Measurements from ENCODE around the gene GLG1. TPM values are rescaled to one million over a fixed set of nuclear protein-coding genes. Genes with fewer than 3 reads are reported as not detected.

GLG1 gene
- total RNA-seq, 1 donor from 2014 or later: 153 TPM

- DNase-seq (ENCODE audit: low read depth): no peak
- H3K9me3 ChIP-seq (ENCODE audit: insufficient read depth, low read depth, low read length): no peaks in the 10 kb centered on the region
- no peak overlapping the region for H3K27ac Mint-ChIP-seq (ENCODE audit: unreplicated experiment)
These were observed 10.4 kb upstream of the GLG1 start for GRCh38 chr16:74617206-74617788.

DNA sequence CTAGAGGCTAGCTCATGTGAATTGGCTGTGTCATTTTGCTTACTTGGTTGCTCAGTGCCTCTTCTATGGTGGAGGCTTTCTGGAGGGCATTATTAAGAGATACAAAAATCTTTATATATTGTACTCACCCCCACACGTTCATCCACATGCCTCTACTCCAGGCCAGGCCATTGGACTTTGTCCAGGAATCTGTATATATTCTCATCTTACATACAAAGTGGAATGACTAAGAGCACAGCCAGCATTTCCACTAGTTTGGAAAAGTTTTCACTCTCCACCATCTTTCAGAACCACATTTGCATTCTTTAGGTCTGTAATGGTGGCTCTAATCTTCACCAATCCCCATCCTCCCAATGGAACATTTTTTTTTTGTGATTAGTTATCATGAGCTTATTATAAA lies 4.8 kb upstream of the GLG1 start:
- no peak overlapping the region for H3K27ac Mint-ChIP-seq (ENCODE audit: unreplicated experiment)
- Histone ChIP-seq H3K4me3 (ENCODE audit: insufficient read depth, low read depth, low read length) (no peak overlapping the region), H3K36me3 (ENCODE audit: insufficient read depth, low read length) (no peaks in the 10 kb centered on the region), H3K4me2 (ENCODE audit: low read length) (no peak overlapping the region), H3K27me3 (ENCODE audit: insufficient read depth, low read length) (no peaks in the 10 kb centered on the region), H3K9me3 (ENCODE audit: insufficient read depth, low read depth, low read length) (no peaks in the 10 kb centered on the region), H3K9ac (ENCODE audit: low read length) (no peak overlapping the region), H3K27ac (ENCODE audit: low read depth, low read length) (no peak overlapping the region), H4K20me1 (ENCODE audit: insufficient read depth, low read length) (no peaks in the 10 kb centered on the region), H2AFZ (ENCODE audit: low read depth, low read length) (no peak overlapping the region), H3K79me2 (ENCODE audit: insufficient read depth, low read length) (peaks cover 2% of the 10 kb centered on the region), H3K4me1 (ENCODE audit: insufficient read depth, low read length) (peaks cover 9% of the 10 kb centered on the region)
- H3K9me3 Mint-ChIP-seq (ENCODE audit: unreplicated experiment): no peaks in the 10 kb centered on the region
- FAIRE-seq (no peak), DNase-seq (ENCODE audit: low read depth) (peak; percentile 53)
- peaks cover 9% of the 10 kb centered on the region for H3K36me3 Mint-ChIP-seq (ENCODE audit: low read depth, unreplicated experiment)
- H3K4me3 Mint-ChIP-seq (ENCODE audit: unreplicated experiment): no peak overlapping the region
- H3K4me1 Mint-ChIP-seq (ENCODE audit: low read depth, unreplicated experiment): peaks cover 10% of the 10 kb centered on the region
- H3K27me3 Mint-ChIP-seq (ENCODE audit: low read depth, unreplicated experiment): no peaks in the 10 kb centered on the region
- no peak for TF ChIP-seq EZH2 (IDR thresholded peaks at IDR 0.05; ENCODE audit: insufficient read depth, low read length)
- TF ChIP-seq CTCF (IDR thresholded peaks at IDR 0.05; ENCODE audit: insufficient read depth, low read depth, low read length): no peak

More at GRCh38 chr16:74617206-74617788, 10.4 kb upstream of the GLG1 start:
- Mint-ChIP-seq H3K4me3 (ENCODE audit: unreplicated experiment) (no peak overlapping the region), H3K4me1 (ENCODE audit: low read depth, unreplicated experiment) (peaks cover 8% of the 10 kb centered on the region), H3K27me3 (ENCODE audit: low read depth, unreplicated experiment) (no peaks in the 10 kb centered on the region), H3K9me3 (ENCODE audit: unreplicated experiment) (peaks cover 3% of the 10 kb centered on the region), H3K36me3 (ENCODE audit: low read depth, unreplicated experiment) (peaks cover 10% of the 10 kb centered on the region)
- TF ChIP-seq EZH2 (IDR thresholded peaks at IDR 0.05; ENCODE audit: insufficient read depth, low read length): no peak
- no peak for TF ChIP-seq CTCF (IDR thresholded peaks at IDR 0.05; ENCODE audit: insufficient read depth, low read depth, low read length)
- H3K4me1 ChIP-seq (ENCODE audit: insufficient read depth, low read length): no peaks in the 10 kb centered on the region
- no peaks in the 10 kb centered on the region for H3K79me2 ChIP-seq (ENCODE audit: insufficient read depth, low read length)
- no peak overlapping the region for H3K9ac ChIP-seq (ENCODE audit: low read length)
- no peak for FAIRE-seq
- H3K27me3 ChIP-seq (ENCODE audit: insufficient read depth, low read length): no peaks in the 10 kb centered on the region
- H2AFZ ChIP-seq (ENCODE audit: low read depth, low read length): no peak overlapping the region
- peaks cover 10% of the 10 kb centered on the region for H3K36me3 ChIP-seq (ENCODE audit: insufficient read depth, low read length)
- H3K4me3 ChIP-seq (ENCODE audit: insufficient read depth, low read depth, low read length): no peak overlapping the region
- no peak overlapping the region for H3K4me2 ChIP-seq (ENCODE audit: low read length)
- H3K27ac ChIP-seq (ENCODE audit: low read depth, low read length): no peak overlapping the region
- no peaks in the 10 kb centered on the region for H4K20me1 ChIP-seq (ENCODE audit: insufficient read depth, low read length)

- H3K27ac ChIP-seq (ENCODE audit: low read depth, low read length): no peak overlapping the region
- Mint-ChIP-seq H3K4me1 (ENCODE audit: low read depth, unreplicated experiment) (peaks cover 14% of the 10 kb centered on the region), H3K27ac (ENCODE audit: unreplicated experiment) (no peak overlapping the region), H3K36me3 (ENCODE audit: low read depth, unreplicated experiment) (peaks cover 1% of the 10 kb centered on the region), H3K27me3 (ENCODE audit: low read depth, unreplicated experiment) (no peaks in the 10 kb centered on the region), H3K9me3 (ENCODE audit: unreplicated experiment) (no peaks in the 10 kb centered on the region), H3K4me3 (ENCODE audit: unreplicated experiment) (no peak overlapping the region)
- no peaks in the 10 kb centered on the region for H3K27me3 ChIP-seq (ENCODE audit: insufficient read depth, low read length)
- H3K36me3 ChIP-seq (ENCODE audit: insufficient read depth, low read length): no peaks in the 10 kb centered on the region
- peaks cover 16% of the 10 kb centered on the region for H3K4me1 ChIP-seq (ENCODE audit: insufficient read depth, low read length)
- H3K9ac ChIP-seq (ENCODE audit: low read length): no peak overlapping the region
- DNase-seq (ENCODE audit: low read depth) (no peak), FAIRE-seq (no peak)
- H4K20me1 ChIP-seq (ENCODE audit: insufficient read depth, low read length): peaks cover 24% of the 10 kb centered on the region
- H3K9me3 ChIP-seq (ENCODE audit: insufficient read depth, low read depth, low read length): no peaks in the 10 kb centered on the region
- H3K4me3 ChIP-seq (ENCODE audit: insufficient read depth, low read depth, low read length): no peak overlapping the region
- H3K79me2 ChIP-seq (ENCODE audit: insufficient read depth, low read length): peaks cover 29% of the 10 kb centered on the region
- TF ChIP-seq CTCF (IDR thresholded peaks at IDR 0.05; ENCODE audit: insufficient read depth, low read depth, low read length) (no peak), EZH2 (IDR thresholded peaks at IDR 0.05; ENCODE audit: insufficient read depth, low read length) (no peak)
- no peak overlapping the region for H2AFZ ChIP-seq (ENCODE audit: low read depth, low read length)
- no peak overlapping the region for H3K4me2 ChIP-seq (ENCODE audit: low read length)
These were observed 2.0 kb upstream of the GLG1 start for GRCh38 chr16:74608944-74609343.
